ENCODE data around the gene SH3RF1. TPM values are rescaled to one million over a fixed set of nuclear protein-coding genes. Genes with fewer than 3 reads are reported as not detected.

Gene SH3RF1
- total and polyA plus RNA-seq, 2 experiments from 2014 or later = 7.8 to 12.4 TPM

- H3K4me2 ChIP-seq = no peak overlapping the region
- no peaks in the 10 kb centered on the region for H3K79me2 ChIP-seq (replicated peaks; ENCODE audit: insufficient read depth)
- peaks cover 5% of the 10 kb centered on the region; the same call in 2 of the 3 replicates for H3K36me3 Mint-ChIP-seq (ENCODE audit: low read depth)
- no peak overlapping the region for H3K4me3 ChIP-seq
- H3K9me2 ChIP-seq (ENCODE audit: insufficient read depth) = no peaks in the 10 kb centered on the region
- no peaks in the 10 kb centered on the region for H3K27me3 ChIP-seq (ENCODE audit: insufficient read depth)
- no peaks in the 10 kb centered on the region for H4K20me1 ChIP-seq (replicated peaks; ENCODE audit: insufficient read depth)
- H3K36me3 ChIP-seq (ENCODE audit: insufficient read depth) = peaks cover 10% of the 10 kb centered on the region
- no peaks in the 10 kb centered on the region for H3K4me1 ChIP-seq (ENCODE audit: insufficient read depth)
- TF ChIP-seq EZH2 (IDR thresholded peaks at IDR 0.05; ENCODE audit: low read depth, unreplicated experiment) (no peak), ZNF462 (CRISPR knock-in tag; IDR thresholded peaks at IDR 0.05) (no peak), CTCF (conservative IDR thresholded peaks at IDR 0.05; ENCODE audit: low read depth in 2 of 2) (no peak), STAT1 (IDR thresholded peaks at IDR 0.05; ENCODE audit: unreplicated experiment) (no peak), ETS1 (IDR thresholded peaks at IDR 0.05) (no peak), CREB1 (CRISPR knock-in tag; IDR thresholded peaks at IDR 0.05; ENCODE audit: low read depth) (no peak)
- H3K9me3 Mint-ChIP-seq = no peaks in the 10 kb centered on the region
- no peaks in the 10 kb centered on the region for H3K27me3 Mint-ChIP-seq (ENCODE audit: insufficient read depth, low read depth, poor library complexity)
- no peak overlapping the region for H3K27ac Mint-ChIP-seq
- DNase-seq (ENCODE audit: low spot score) (no peak), ATAC-seq (no peak)
- H3F3A ChIP-seq (replicated peaks; ENCODE audit: low read depth) = no peaks in the 10 kb centered on the region
- no peak overlapping the region for H3K27ac ChIP-seq (ENCODE audit: low read depth)
- H3K4me1 Mint-ChIP-seq = peaks cover 7% of the 10 kb centered on the region
- H3K4me3 Mint-ChIP-seq = no peak overlapping the region
- no peak overlapping the region for H2AFZ ChIP-seq
These were observed 143.4 kb downstream of the SH3RF1 start for GRCh38 chr4:169127314-169127713.

All from GM23338 (cell line).